HL-60 (cell line): Measurements from ENCODE around the gene OR52N5.

Experiments used
- DNase-seq, 2 experiments: peaks; one replicate each; pipeline ENCODE4 v3.0.0-alpha.2; 2010 to 2020; ENCODE audit warnings: low read depth in 1 of 2, low spot score in 1 of 2
- H3K27ac ChIP-seq: fragments of 250-450 bp; sonication (Bioruptor Pico); replicated peaks from 2 replicates; pipeline ENCODE4 v1.5.1; 2020; ENCODE audit warnings: mild to moderate bottlenecking, moderate library complexity
- H3K27me3 ChIP-seq: fragments of 250-450 bp; sonication (Bioruptor Pico); 2 replicates; pipeline ENCODE4 v1.5.1; 2021; ENCODE audit warnings: mild to moderate bottlenecking, moderate library complexity; ENCODE audit not compliant: insufficient read depth, poor library complexity, severe bottlenecking
- H3K4me3 ChIP-seq: replicated peaks from 2 replicates; pipeline ENCODE4 v1.5.1; 2011; ENCODE audit warnings: mild to moderate bottlenecking, control low read depth, low read length; ENCODE audit not compliant: insufficient read depth
- CTCF ChIP-seq: IDR thresholded peaks from one replicate; pipeline ENCODE4 v1.5.1; 2011; ENCODE audit warnings: low read length, control low read depth, inconsistent platforms; ENCODE audit not compliant: insufficient read depth
- GABPA ChIP-seq: IDR thresholded peaks from 2 replicates; pipeline ENCODE4 v1.6.1; 2012; ENCODE audit warnings: low read depth
- POLR2AphosphoS5 ChIP-seq: IDR thresholded peaks from 2 replicates; pipeline ENCODE4 v1.6.1; 2012; ENCODE audit warnings: low read depth
- REST ChIP-seq: IDR thresholded peaks from 2 replicates; pipeline ENCODE4 v1.6.1; 2012; ENCODE audit warnings: low read depth; ENCODE audit not compliant: insufficient replicate concordance
- SPI1 ChIP-seq: IDR thresholded peaks from 2 replicates; pipeline ENCODE4 v1.6.1; 2012; ENCODE audit warnings: low read depth, mild to moderate bottlenecking, borderline replicate concordance

The OR52N5 gene

DNA sequence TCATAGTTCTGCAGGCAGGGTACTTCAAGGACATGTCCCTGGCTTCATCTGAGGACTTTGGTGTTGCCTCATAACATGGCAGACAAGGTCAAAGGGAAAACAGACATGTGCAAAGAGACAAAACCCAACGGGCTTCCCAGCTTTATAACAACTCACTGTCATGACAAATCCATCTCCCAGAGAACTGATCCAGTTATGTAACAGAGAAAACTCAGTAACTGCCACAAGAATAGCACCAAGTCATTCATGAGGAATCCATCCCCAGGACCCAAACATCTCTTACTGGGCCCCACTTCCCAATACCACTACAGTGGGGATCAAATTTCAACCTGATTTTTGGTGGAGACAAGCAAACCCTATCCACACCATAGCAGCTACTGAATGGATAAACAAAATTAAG is 16.1 kb downstream of the OR52N5 start:
- no peak for DNase-seq
- no peak overlapping the region for H3K4me3 ChIP-seq
- H3K27ac ChIP-seq: no peak overlapping the region
- TF ChIP-seq SPI1 (no peak), GABPA (no peak), REST (no peak), CTCF (no peak), POLR2AphosphoS5 (no peak)
- H3K27me3 ChIP-seq: no peaks in the 10 kb centered on the region

DNA sequence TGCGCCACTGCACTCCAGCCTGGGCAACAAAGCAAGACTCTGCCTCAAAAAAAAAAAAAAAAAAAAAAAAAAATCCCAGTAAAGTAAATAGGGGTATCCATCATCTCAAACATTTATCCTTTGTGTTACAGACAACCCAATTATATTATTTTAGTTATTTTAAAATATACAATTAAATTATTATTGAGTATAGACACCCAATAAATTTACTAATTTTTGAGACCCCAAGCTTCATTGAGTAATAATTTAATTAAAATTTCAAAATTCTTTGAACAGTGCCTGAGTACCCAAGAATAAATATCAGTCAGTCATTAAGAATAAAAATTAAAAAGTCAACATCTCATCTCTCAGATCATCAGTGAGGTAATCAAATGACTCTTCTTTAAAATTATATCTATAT is 29.2 kb downstream of the OR52N5 start, which contains the start of gene OR52N4:
Gene OR52N4 (plus strand): TSS at position 301 of the 400 bp plus-strand sequence. CDS start 498 bp downstream, outside the sequence.
- Histone ChIP-seq H3K27ac (no peak within 1 kb of the TSS), H3K27me3 (peaks cover 3% of the 10 kb centered on the region), H3K4me3 (no peak within 1 kb of the TSS)
- no peak for DNase-seq
- TF ChIP-seq GABPA (no peak), REST (no peak), CTCF (no peak), POLR2AphosphoS5 (no peak), SPI1 (no peak)

- TF ChIP-seq SPI1: no peak
- TF ChIP-seq REST: no peak
- TF ChIP-seq CTCF: no peak
- TF ChIP-seq GABPA: no peak
- TF ChIP-seq POLR2AphosphoS5: no peak
- H3K27ac ChIP-seq: no peak overlapping the region
- no peaks in the 10 kb centered on the region for H3K27me3 ChIP-seq
- no peak for DNase-seq
- H3K4me3 ChIP-seq: no peak overlapping the region
Measured at GRCh38 chr11:5749836-5750235, 33.3 kb downstream of the OR52N5 start.
